NCI-H2227 treated with DMSO at 0.1 percent for 48 hours (cell line): ENCODE measurements around the gene MTHFD1L.
A peak's percentile ranks its signal among the peaks of the same experiment; 100 is the strongest.

Experiments
- DNase-seq: peaks from one replicate; lab custom pipeline; 2025; lab: John Stamatoyannopoulos, UW

The MTHFD1L gene

DNA sequence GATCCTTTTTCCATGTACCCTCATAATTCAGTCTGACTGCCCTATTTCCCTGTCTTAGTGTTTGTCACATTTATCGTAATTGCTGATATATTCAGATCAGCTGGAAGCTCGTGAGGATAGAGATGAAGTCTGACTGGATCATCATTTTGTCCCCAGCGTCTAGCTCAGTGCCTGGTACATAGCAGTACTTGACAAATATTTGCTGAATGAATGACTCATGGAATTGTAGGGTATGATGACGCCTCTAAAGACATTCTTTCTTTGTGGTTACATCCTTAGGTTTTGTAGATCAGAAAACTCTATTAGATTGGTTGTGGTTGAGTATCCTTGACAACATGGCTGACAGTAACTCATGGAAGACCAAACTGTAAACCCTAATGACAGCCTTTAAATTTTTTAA is 68.9 kb downstream of the MTHFD1L start:
- no peak for DNase-seq

DNA sequence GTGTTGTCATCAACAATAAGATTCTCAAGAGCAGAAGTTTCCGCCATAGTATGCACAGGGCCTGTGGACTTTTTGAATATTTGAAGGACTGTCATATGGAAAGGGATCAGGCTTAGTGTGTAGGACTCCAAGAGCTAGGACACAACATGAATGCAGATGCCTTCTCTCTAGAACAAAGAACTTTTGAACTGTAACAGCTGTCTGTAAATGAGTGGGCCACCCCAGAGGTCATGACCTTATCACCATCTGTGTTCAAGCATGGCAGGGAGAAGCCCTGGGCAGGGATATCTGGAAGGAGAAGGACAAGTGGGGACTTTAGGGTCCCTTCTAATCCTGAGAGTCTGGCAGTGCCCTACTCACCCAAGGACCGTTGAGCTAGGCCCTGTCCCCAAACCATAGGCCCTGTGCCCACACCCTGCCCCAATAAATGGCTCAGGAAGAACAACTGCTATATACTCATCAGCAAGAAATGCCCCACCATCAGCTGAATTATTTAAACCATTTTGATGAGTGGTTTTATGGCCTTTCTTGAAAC is 70.6 kb downstream of the MTHFD1L start:
- DNase-seq = no peak

DNA sequence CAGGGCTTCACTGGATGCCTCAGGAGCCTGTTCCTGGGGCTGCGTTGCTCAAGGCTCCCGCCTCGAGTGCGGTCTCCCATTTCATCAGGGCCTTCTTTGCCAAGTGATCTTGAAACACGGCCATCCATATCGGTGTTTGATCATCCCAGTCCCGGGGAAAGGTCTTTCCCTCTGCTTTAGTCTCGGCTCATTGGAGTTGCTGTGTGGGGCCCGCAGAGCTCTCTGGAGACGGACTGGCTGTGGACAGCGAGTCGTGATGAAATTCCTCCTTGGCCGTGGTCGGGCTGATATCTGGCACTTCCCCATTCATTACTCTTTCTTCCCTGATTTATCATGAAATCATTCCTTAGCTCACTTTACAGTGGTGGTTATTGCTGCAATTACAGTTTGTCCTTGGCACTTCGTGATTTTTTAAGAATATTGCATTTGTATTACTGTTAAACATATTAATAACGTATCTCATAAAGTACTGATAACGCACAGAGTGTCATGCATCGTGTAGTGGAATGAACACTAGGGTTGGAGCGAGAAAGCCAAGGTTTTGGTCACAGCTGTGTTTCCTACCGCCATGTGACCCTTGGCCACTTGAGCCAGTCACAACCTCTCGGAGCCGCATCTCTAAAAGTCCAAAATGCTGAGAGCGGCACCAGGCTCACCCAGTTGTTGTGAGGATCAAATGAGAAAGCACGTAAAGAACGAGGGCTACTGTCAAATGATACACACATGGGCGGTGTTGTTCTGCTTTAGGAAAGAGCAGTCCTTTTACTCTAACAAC is 71.8 kb downstream of the MTHFD1L start:
- DNase-seq = no peak

DNA sequence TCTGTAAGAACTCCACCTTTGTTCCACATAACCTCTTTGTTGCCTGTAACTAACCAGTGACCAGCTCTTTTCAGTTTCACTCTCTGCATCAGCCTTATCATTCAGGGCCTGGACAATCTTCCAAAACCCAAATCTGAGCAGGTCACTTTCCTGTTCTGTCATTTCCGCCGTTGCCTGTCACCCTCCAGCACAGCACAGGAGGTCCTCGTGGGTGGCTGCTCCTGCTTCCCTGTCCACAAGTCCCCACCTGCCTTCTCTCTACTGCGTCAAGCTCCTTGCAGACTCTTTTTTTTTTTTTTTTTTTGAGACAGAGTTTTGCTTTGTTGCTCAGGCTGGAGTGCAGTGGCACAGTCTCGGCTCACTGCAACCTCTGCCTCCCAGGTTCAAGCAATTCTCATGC is 73.9 kb downstream of the MTHFD1L start:
- DNase-seq = no peak

DNA sequence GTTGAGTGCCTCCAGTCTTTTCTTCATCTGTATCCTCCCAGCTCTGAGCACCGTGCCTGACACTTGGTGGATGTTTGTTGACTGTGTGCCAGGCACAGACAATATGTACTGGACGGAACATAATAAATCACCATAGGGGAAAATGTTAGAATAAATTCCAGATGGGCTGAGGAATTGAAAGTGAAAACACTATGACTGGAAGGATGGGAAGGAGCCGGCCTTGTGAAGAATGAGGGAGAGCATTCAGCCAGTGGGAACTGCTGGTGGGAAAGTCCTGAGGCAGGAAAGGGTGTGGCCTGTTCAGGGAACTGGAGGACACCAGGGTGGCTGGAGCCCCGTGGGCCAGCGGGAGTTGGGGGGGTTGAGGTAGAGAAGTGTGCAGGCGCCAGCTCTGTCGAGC is 75.4 kb downstream of the MTHFD1L start:
- DNase-seq = no peak

DNA sequence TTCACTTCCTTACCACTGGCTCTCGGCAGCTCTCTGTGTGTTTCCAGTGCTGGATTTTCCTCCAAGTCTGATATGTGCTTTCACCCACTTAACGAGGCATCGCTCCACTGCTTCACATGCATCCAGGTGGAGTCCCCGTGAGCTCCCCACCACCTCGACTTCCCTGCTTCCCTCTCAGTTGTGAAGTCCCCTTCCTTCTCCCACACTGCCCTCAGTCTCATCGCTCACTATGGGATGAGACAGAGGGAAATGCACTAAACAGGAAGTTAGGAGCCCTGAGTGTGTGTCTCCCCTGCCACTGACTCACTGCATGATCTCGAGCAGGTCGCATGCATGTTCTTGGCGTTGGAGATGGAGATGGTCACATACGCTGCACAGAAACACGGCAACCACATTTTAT is 84.0 kb downstream of the MTHFD1L start:
- DNase-seq = no peak

DNA sequence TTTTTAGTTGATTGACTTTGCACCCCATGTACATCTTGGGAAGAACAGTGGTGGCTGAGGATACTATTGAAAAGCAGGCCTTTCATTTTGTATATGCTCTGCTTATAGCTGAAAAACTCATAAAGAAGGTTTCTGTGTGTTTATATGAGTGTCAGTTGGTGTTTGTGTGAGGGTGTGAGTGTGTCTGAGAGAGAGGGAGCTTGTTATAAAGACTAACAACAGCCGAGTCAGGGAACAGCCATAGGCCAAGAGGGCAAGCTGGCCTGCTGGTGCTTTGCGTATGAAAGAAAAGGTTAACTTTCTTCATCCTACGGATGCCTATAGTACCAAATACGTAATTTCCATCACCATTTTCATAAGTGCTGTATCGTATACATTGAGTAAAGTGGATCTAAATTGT is 88.3 kb downstream of the MTHFD1L start:
- no peak for DNase-seq

DNA sequence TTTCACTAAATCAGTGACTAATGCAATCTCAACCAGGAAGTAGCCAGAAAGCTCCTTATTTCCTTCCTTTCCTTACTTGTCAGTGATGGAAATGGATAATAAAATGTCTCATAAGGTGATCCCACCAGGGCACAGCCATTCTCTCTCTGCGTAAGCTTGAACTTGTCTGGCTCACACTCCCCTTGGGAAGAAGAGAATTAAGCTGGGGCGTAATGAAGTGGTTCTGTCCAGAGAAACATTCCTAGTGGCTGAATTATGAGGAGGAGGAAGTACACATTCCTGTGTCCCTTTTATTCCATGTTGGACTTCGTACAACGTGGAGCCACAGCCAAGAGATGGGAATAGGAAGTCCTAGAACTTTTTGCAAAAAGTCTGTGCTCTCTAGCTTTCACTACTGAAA is 93.7 kb downstream of the MTHFD1L start:
- no peak for DNase-seq

DNA sequence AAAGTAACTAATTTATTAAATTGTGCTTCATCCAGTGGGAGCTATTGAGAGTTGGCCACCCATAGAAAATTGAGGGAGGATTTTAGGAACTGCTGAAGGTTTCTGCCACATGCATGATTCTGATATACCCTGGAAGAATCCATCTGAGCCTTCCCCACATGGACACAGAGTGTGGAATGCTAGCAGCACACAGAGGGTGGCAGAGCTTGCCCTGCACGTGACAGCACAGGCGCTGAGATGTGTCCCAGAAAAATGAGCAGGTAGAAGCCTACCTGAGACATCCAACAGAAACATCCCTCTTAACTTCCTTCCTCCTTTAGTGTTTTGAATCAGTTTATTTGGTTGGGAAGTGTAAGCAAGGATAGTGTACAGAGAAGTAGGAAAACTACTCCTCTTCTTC is 96.9 kb downstream of the MTHFD1L start:
- DNase-seq = no peak

DNA sequence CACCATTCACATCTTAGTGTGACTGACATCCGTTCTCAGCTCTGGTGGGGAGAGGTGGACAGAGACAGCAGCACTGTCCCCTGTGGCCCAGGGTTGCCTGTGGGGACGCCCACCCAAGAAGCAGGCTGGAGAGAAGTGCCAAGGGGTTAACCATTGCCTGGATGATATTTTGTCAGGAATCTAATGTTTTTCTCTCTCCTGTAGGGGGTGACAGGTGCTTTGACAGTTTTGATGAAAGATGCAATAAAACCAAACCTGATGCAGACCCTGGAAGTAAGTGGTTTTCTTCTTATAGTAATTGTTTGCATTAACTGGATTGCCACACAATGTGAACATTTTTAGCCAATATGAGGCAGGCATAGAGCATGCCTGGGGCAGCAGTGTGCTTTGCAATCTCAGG is 99.3 kb downstream of the MTHFD1L start:
- no peak for DNase-seq

DNA sequence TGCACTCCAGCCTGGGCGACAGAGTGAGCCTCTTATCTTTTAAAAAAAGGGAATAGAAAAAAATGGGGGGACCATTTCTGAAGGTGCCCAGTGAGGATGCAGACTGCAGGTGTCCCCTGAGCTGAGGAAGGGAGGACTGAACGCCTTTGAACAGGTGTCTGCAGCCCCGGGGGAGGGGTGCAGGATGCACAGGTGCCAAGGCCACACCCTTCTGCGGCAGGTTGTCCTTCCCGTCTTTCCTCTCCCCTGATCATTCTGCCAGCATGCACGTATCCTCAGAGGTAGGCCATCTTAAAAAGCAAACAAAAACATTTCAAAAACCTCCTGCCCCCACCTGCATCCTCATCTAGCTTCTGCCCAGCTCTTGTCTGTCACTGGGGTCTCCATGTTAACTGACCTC is 101.3 kb downstream of the MTHFD1L start:
- DNase-seq = no peak

DNA sequence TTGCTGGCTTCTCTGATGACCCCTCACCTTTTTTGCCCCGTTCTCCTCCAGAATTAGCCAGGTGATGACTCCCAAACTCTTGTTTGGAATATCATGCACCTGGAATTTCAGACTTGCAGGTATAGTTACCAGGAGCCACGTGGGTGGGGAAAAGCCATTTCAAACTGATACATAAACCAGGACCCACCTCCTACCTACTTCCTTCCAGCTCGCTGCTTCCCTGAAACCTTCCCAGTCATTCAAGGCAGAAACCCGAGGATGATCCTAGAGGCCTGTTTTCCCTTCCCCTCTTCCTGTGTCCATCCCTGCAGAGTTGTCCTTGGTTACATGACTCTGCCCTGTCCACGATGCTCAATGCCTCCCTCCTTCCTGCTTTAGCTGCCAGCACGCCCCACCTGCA is 101.9 kb downstream of the MTHFD1L start:
- DNase-seq = no peak

DNA sequence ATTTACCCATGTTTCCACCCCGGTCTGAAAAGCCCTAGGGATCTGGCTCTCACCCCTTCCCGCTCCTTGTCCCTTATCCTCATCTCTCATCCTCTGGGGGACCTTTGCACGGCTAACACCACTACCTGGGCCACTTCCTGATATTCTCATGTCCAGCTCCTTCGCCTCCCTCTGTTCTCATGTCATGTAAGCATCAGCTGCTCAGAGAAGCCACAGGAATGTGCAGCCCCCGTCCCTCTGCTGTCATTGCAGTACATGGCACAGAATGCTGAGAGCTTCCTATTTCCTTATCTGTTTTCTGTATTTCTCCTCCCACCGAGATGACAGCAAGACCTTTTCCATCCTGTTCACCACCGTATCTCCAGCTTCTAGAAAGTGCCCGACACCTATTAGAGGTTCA is 102.4 kb downstream of the MTHFD1L start:
- no peak for DNase-seq

DNA sequence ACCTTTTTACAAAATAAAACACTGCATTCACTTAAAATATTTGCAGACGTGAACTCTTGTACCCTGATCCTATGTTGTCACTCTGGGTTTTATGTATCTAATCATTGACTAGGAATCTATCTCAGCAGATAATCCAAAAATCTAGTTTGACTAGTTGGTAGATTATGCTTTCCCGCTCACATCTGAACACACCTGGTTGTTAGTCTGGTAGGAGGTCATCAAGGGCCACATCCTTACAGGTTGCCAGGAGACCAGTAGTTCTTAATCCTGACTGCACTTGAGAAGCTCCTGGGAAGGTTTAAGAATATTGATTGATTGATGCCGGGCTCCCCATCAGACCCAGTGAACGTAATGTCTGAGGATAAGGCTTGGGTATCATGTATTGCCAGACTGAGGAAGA is 104.4 kb downstream of the MTHFD1L start:
- DNase-seq = no peak

DNA sequence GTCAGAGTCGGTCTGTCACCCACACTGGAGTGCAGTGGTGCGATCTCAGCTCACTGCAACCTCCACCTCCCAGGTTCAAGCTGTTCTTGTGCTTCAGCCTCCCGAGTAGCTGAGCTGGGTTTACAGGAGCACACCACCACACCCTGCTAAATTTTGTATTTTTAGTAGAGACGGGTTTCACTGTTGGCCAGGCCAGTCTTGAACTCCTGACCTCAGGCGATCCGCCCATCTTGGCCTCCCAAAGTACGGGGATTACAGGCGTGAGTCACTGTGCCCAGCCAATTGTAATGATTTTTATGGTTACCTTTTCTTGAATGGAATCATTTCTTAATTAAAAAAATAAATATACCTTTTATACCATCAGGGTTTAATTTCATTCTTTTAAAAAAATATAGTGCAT is 105.7 kb downstream of the MTHFD1L start:
- DNase-seq = no peak

DNA sequence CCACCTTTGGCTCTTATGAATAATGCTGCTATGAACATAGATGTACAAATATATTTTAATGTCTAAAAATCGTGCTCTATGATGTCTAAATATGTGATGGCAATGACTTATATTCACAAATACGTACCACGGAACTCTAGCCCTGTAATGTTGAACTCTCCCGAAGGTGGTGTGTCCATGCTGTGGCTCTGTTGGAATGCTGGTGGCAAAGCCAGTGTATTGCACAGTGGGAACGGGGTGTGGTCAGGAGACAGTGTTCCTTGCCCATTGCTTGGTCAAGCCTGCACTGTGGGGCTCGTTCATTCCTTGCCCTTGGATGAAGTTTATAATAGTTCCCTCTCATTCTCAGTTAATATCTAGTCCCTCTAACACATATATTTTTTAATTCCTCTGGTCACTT is 109.6 kb downstream of the MTHFD1L start:
- no peak for DNase-seq

DNA sequence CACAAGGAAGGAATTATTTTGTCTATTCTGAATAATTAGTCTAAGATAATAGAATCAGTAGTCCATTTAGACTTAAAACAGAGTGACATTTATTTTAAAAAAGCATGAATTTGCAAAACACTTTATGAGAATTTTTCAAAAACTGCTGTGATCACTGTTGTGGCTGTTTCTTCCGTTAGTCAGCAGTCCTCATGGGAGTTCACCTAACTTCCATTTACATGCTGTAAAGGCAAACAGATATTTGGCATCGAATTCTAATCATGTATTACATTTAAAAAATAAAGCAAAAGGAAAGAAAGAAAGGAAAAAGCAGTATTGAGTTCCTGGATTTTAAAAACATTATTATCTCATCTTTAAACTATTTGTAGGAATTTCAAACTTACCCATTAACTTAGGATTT is 111.8 kb downstream of the MTHFD1L start:
- no peak for DNase-seq

DNA sequence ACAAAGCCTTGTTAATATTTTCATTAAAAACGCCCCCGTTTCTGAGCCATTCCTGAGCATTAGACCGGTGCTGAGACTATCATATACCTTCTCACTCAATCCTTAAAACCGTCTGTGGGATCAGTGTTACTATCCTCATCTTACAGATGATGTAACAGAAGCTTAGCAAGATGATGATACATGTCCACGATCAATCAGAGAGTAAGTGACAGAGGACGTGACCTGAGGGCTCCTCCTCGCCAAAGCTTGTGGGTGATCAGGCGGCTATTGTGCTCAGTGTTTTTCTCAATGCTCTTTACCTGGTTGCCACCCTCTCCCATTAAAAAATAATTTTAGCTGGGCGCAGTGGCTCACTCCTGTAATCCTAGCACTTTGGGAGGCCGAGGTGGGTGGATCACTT is 113.1 kb downstream of the MTHFD1L start:
- DNase-seq = peak; percentile 30

DNA sequence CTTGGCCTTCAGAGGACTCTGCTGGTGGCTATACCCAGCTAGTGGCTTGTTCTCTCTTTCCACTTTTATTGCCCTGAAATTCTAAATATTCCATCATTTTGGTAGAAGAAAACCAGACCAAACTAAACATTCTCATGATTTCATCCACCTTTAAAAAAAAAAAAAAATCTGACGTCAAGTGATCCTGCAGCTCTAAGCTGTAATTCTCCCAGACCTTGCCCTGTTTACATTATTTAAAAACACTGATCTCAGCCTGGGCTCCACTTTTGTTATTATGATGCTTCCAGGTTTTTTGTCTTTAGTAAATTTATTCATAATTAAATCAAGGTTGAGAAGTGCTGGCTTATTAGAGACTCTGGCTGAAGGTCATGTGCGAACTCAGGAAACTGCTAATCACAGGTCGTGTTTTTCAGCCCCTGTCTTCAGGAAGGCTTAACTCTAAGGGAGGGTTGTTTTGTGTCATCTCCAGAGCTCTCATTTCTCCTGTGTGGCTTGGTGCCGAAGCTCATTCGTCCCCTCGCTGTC is 114.4 kb downstream of the MTHFD1L start:
- no peak for DNase-seq

DNA sequence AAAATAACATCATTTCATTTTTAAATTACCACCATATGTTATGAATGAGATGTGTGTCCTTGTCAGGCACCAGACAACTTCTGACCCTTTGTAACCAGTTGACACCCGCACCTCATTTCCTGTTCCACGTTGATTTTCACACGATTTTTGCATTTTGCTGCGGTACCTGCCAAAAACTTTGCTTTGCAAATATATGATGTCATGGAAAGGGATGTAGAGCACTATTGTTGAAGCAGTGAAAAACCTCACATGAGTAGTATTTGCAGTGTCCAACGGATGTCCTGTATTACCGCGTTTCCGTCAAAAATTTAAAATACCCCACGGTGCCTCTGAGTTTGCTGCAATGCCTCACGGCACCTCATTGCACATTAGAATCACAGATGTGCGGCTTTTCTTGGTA is 115.6 kb downstream of the MTHFD1L start:
- no peak for DNase-seq

DNA sequence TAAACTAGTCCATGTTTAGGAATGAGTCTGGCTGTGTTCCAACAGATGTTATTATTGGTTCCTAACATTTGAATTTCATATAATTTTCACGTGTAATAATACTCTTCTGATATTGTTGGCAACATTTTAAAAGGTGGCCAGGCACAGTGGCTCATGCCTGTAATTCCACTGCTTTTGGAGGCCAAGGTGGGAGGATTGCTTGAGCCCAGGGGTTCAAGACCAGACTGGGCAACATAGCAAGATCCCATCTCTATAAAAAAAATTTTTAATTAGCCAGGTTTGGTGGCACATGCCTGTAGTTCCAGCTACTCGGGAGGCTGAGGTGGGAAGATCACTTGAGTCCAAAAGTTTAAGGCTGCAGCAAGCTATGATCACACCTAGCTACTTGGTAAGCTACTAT is 116.2 kb downstream of the MTHFD1L start:
- no peak for DNase-seq

DNA sequence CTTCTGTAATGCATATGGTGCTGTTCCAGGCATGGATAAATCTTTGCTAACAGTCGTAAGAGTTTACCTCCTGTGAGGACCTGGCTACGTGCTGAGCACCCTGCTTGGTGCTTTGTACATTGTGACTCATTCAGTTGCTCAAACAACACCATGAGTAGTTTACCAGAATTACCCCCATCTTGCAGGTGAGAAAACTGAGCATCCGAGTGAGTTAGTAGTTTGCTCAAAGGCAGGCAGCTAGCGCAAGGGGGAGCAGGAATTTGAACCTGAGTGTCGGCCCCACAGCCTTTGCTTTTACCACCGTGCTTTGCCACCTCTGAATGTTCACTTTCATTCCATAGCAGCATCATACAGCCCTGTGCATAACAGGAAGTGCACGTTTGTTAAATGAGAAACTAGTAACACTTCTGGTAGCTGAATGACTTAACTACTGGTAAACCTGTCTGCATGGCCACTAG is 121.9 kb downstream of the MTHFD1L start:
- no peak for DNase-seq

DNA sequence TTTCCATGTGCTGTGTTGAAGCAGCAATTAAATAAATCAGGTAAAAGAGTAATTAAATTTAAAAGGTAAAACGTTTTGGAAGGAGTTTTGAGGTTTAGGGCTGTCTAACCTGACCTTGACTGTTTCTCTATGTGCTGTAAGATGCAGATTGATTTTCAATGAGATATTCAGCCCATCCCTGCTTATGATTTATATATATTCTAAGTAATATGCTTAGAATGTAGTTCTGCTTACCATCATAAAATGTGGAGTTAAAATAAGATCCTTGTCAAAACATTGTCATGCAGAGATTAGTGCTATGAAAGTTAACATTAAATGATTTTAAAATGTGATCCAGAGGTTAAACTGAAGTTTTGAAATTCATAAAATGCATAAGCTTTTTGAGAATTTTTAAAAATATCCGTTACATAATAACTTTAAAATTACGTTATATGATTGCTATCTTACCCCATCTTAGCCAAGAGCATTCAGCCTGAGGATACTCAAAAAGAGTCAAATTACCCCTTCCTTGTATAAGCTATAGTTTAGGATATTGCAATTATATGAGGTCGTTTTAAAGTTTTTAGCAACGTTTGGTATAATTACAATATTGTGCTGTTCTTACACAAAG is 122.5 kb downstream of the MTHFD1L start:
- DNase-seq = no peak
